SK-N-SH (cell line): ENCODE data around the gene FBXO7. TPM values are rescaled to one million over a fixed set of nuclear protein-coding genes. Genes with fewer than 3 reads are reported as not detected.

Source experiments
- CTCF ChIA-PET: fragments of 300-600, 350-600 bp; formaldehyde crosslinking; extraction: SDS; loops from one replicate; lab custom pipeline; 2021; lab: Yijun Ruan, JAX
- POLR2A ChIA-PET: fragments of 350-600 bp; sonication (Branson Sonifier 250); formaldehyde crosslinking; extraction: SDS; loops from one replicate; lab custom pipeline; 2020; ENCODE audit warnings: antibody characterized with exemption, inconsistent platforms; lab: Yijun Ruan, JAX
- DNase-seq: peaks from one replicate; pipeline ENCODE4 v3.0.0; 2012
- H2AFZ ChIP-seq: fragments of 200-600 bp; sonication (generic); 2 replicates; pipeline ENCODE4 v1.8.1; 2016; ENCODE audit warnings: antibody characterized with exemption, mild to moderate bottlenecking, low read depth
- H3F3A ChIP-seq: fragments of 200-600 bp; sonication (generic); replicated peaks from 2 replicates; pipeline ENCODE3; 2016; ENCODE audit warnings: antibody characterized with exemption, mild to moderate bottlenecking; ENCODE audit not compliant: insufficient read depth
- H3K27ac ChIP-seq, 2 experiments: fragments of 200-500 bp in 1 of 2; fragments of 200-600 bp in 1 of 2; sonication (Bioruptor generic) in 1 of 2; sonication (generic), shearing (Covaris generic) in 1 of 2; 2 replicates each; pipeline versions ENCODE4 v1.5.1 to v1.6.1; 2014 to 2016; ENCODE audit warnings: low read depth in 2 of 2, inconsistent platforms in 1 of 2, low read length in 1 of 2, mild to moderate bottlenecking in 1 of 2, mixed read lengths in 1 of 2
- H3K27me3 ChIP-seq: fragments of 200-600 bp; sonication (generic), shearing (Covaris generic); 2 replicates; pipeline ENCODE4 v1.6.1; 2016; ENCODE audit warnings: mixed run types; ENCODE audit not compliant: insufficient read depth
- H3K36me3 ChIP-seq, 2 experiments: fragments of 200-500 bp in 1 of 2; fragments of 200-600 bp in 1 of 2; sonication (Bioruptor generic) in 1 of 2; sonication (generic) in 1 of 2; replicated peaks in 1 of 2; 2 replicates each; pipeline versions ENCODE3 to v1.5.1; 2014 to 2016; ENCODE audit warnings: low read length in 1 of 2, mild to moderate bottlenecking in 1 of 2; ENCODE audit not compliant: insufficient read depth in 2 of 2, control insufficient read depth in 1 of 2
- H3K4me1 ChIP-seq, 2 experiments: fragments of 200-500 bp in 1 of 2; fragments of 200-600 bp in 1 of 2; sonication (Bioruptor generic) in 1 of 2; sonication (generic), shearing (Covaris generic) in 1 of 2; 2 replicates each; pipeline versions ENCODE4 v1.5.1 to v1.6.1; 2014 to 2016; ENCODE audit warnings: low read depth in 1 of 2, low read length in 1 of 2, mixed run types in 1 of 2; ENCODE audit not compliant: insufficient read depth in 2 of 2, control insufficient read depth in 1 of 2
- H3K4me2 ChIP-seq: fragments of 200-600 bp; sonication (generic), shearing (Covaris generic); 2 replicates; pipeline ENCODE4 v1.6.1; 2017; ENCODE audit warnings: mixed run types
- H3K4me3 ChIP-seq, 2 experiments: fragments of 200-500 bp in 1 of 2; fragments of 200-600 bp in 1 of 2; sonication (Bioruptor generic) in 1 of 2; sonication (generic), shearing (Covaris generic) in 1 of 2; 2 replicates each; pipeline versions ENCODE4 v1.5.1 to v1.8.1; 2014 to 2016; ENCODE audit warnings: low read depth in 2 of 2, inconsistent platforms in 1 of 2, low read length in 1 of 2, mild to moderate bottlenecking in 1 of 2, mixed read lengths in 1 of 2, moderate library complexity in 1 of 2
- H3K79me2 ChIP-seq: fragments of 200-600 bp; sonication (generic); 2 replicates; pipeline ENCODE4 v1.8.1; 2017; ENCODE audit warnings: mild to moderate bottlenecking; ENCODE audit not compliant: insufficient read depth
- H3K9ac ChIP-seq: fragments of 200-600 bp; sonication (generic); 2 replicates; pipeline ENCODE4 v1.6.1; 2017; ENCODE audit warnings: mixed run types
- H3K9me2 ChIP-seq: fragments of 200-600 bp; sonication (generic); 2 replicates; pipeline ENCODE4 v1.6.1; 2017; ENCODE audit warnings: mixed run types
- H3K9me3 ChIP-seq: fragments of 200-600 bp; sonication (generic); 2 replicates; pipeline ENCODE4 v1.6.1; 2017; ENCODE audit warnings: mixed run types, mild to moderate bottlenecking, moderate library complexity
- H4K20me1 ChIP-seq: fragments of 200-600 bp; sonication (generic); 2 replicates; pipeline ENCODE4 v1.6.1; 2017; ENCODE audit warnings: mild to moderate bottlenecking, mixed run types; ENCODE audit not compliant: insufficient read depth
- CTCF ChIP-seq: fragments of 200-600 bp; sonication (generic); IDR thresholded peaks from 2 replicates; pipeline ENCODE4 v1.6.1; 2017; ENCODE audit warnings: antibody characterized with exemption, mild to moderate bottlenecking, moderate library complexity
- EP300 ChIP-seq, 2 experiments: IDR thresholded peaks; 2 replicates each; pipeline versions ENCODE4 v1.4.0 to v1.6.1; 2012; ENCODE audit warnings: borderline replicate concordance in 1 of 2, low read depth in 1 of 2, low read length in 1 of 2
- EZH2phosphoT487 ChIP-seq: fragments of 200-600 bp; sonication (generic); IDR thresholded peaks from 2 replicates; pipeline ENCODE4 v1.6.1; 2017; ENCODE audit warnings: low read depth, mixed run types, mild to moderate bottlenecking, antibody characterized with exemption, moderate library complexity, borderline replicate concordance
- FOSL2 ChIP-seq: IDR thresholded peaks from 2 replicates; pipeline ENCODE4 v1.4.0; 2012; ENCODE audit warnings: low read depth, mild to moderate bottlenecking, moderate library complexity, borderline replicate concordance
- JUND ChIP-seq: IDR thresholded peaks from 2 replicates; pipeline ENCODE4 v1.4.0; 2012
- MAX ChIP-seq: IDR thresholded peaks from 2 replicates; pipeline ENCODE4 v1.4.0; 2012; ENCODE audit warnings: low read depth
- MEF2A ChIP-seq: IDR thresholded peaks from 2 replicates; pipeline ENCODE4 v1.4.0; 2012; ENCODE audit warnings: low read depth, borderline replicate concordance
- MXI1 ChIP-seq: IDR thresholded peaks from 2 replicates; pipeline ENCODE4 v1.6.1; 2012; ENCODE audit warnings: mild to moderate bottlenecking, low read depth, low read length, improper control_type of control experiment
- NFIC ChIP-seq: IDR thresholded peaks from 2 replicates; pipeline ENCODE4 v1.4.0; 2012; ENCODE audit warnings: borderline replicate concordance
- PBX3 ChIP-seq: IDR thresholded peaks from 2 replicates; pipeline ENCODE4; 2012
- RAD21 ChIP-seq: IDR thresholded peaks from 2 replicates; pipeline ENCODE4 v1.6.1; 2012; ENCODE audit warnings: mild to moderate bottlenecking, low read length
- RCOR1 ChIP-seq: fragments of 150-350 bp; IDR thresholded peaks from 2 replicates; pipeline ENCODE4 v1.6.1; 2017; ENCODE audit warnings: antibody characterized with exemption, low read length
- RFX5 ChIP-seq: IDR thresholded peaks from 2 replicates; pipeline ENCODE4 v1.6.1; 2012; ENCODE audit warnings: mild to moderate bottlenecking, improper control_type of control experiment, low read length
- SMC3 ChIP-seq: IDR thresholded peaks from 2 replicates; pipeline ENCODE4 v1.6.1; 2012; ENCODE audit warnings: low read depth, low read length, improper control_type of control experiment
- TAF1 ChIP-seq: IDR thresholded peaks from 2 replicates; pipeline ENCODE4 v1.6.1; 2012; ENCODE audit warnings: low read depth, mild to moderate bottlenecking, low read length, moderate library complexity, borderline replicate concordance
- TCF12 ChIP-seq: IDR thresholded peaks from 2 replicates; pipeline ENCODE4 v1.4.0; 2012
- WGBS: methylation state at CpG from one replicate; pipeline ENCODE4 v1.1.6; 2017; ENCODE audit warnings: low lambda C conversion rate; 5-methylcytosine and 5-hydroxymethylcytosine counted together
- polyA plus RNA-seq, 3 experiments: library from polyadenylated mRNA; depleted of rRNA; stranded (reverse); fragments of >200 nt; gene quantifications; 2 replicates each; pipeline ENCODE4 v1.2.3, GENCODE V29; 2012

The FBXO7 gene
- polyA plus RNA-seq, 1 of the 3 experiments (the other 2 are of a cell fraction): 77.3 TPM

- Histone ChIP-seq H3K4me1 (peaks cover 5 to 22% of the 10 kb centered on the region in 2 experiments; a peak in 3 of 4 replicates), H3K4me2 (peak overlapping the region; percentile 23; the same call in 1 of the 2 replicates), H3K27ac (peak overlapping the region; percentile 52 to 93; a peak in 3 of 4 replicates), H3K9ac (no peak overlapping the region), H3K36me3 (no peaks in the 10 kb centered on the region), H3K27me3 (no peaks in the 10 kb centered on the region), H2AFZ (peak overlapping the region; percentile 61; the same call in 1 of the 2 replicates), H3K9me2 (no peaks in the 10 kb centered on the region), H3K9me3 (no peaks in the 10 kb centered on the region), H4K20me1 (no peaks in the 10 kb centered on the region), H3F3A (peaks cover 13% of the 10 kb centered on the region), H3K4me3 (no peak overlapping the region), H3K79me2 (peaks cover 3% of the 10 kb centered on the region; the same call in 1 of the 2 replicates)
- WGBS: 16% methylated on average over 6 of the region's 6 CpGs
- ChIA-PET POLR2A (interaction anchor here (0.9 to 1.6 kb wide), 3 partner anchors 58 to 411 kb away, joined by 3 to 6 read pairs (median 4); partner anchors contain the start of gene RTCB), CTCF (interaction anchor here (0.6 to 2.5 kb wide), 12 partner anchors 8 to 493 kb away, joined by 3 to 10 read pairs (median 4); partner anchors contain the start of gene RTCB)
- TF ChIP-seq TAF1 (no peak), JUND (peak; percentile 34; the same call in 1 of the 2 replicates), RCOR1 (peak; percentile 82), NFIC (no peak), MXI1 (peak; percentile 41; the same call in 1 of the 2 replicates), PBX3 (peak; percentile 38), EP300 (IDR thresholded peaks at IDR 0.05; ENCODE audit: borderline replicate concordance in 1 of 2, low read depth in 1 of 2, low read length in 1 of 2) (peak in 1 of 2 experiments; percentile 82; a peak in 2 of 4 replicates), FOSL2 (peak; percentile 75; the same call in 1 of the 2 replicates), MEF2A (no peak), TCF12 (peak; percentile 55), MAX (no peak)
- peak; percentile 74 for DNase-seq
Measured at GRCh38 chr22:32469799-32470212, 4.8 kb upstream of the FBXO7 start.

GRCh38 chr22:32473388-32473952 is 1.1 kb upstream of the FBXO7 start:
- no peaks in the 10 kb centered on the region for H3K9me2 ChIP-seq
- TF ChIP-seq SMC3: peak; percentile 50
- peak; percentile 81 for TF ChIP-seq CTCF
- no peak for TF ChIP-seq RFX5
- TF ChIP-seq RAD21: peak; percentile 86
- peak; percentile 65; the same call in 1 of the 2 replicates for TF ChIP-seq MXI1
- TF ChIP-seq EZH2phosphoT487: no peak
- 0 out of 2 replicates have a peak, but pooled peaks have one; percentile 23 for TF ChIP-seq RCOR1
- TF ChIP-seq, all 33 proteins: peak for 5
- H3K9me3 ChIP-seq: no peaks in the 10 kb centered on the region
- H3K4me3 ChIP-seq: peak overlapping the region in 1 of 2 experiments; percentile 71; a peak in 2 of 4 replicates
- POLR2A ChIA-PET: interaction anchor here (0.6 to 2.5 kb wide), 2 partner anchors 61 to 137 kb away, joined by 4 to 13 read pairs; partner anchors contain the start of gene RTCB
- H3K79me2 ChIP-seq: peaks cover 40% of the 10 kb centered on the region
- H3K27ac ChIP-seq: peak overlapping the region; percentile 93 to 95; a peak in 2 of 4 replicates
- peaks cover 30% of the 10 kb centered on the region for H4K20me1 ChIP-seq
- peaks cover 12 to 30% of the 10 kb centered on the region in 2 experiments; a peak in 3 of 4 replicates for H3K4me1 ChIP-seq
- peak overlapping the region; percentile 93; the same call in 1 of the 2 replicates for H2AFZ ChIP-seq
- peaks cover 24% of the 10 kb centered on the region for H3F3A ChIP-seq
- CTCF ChIA-PET: interaction anchor here (0.6 to 6.8 kb wide), 33 partner anchors 8 to 542 kb away, joined by 3 to 75 read pairs (median 4); partner anchors contain the start of genes RFPL2 and RTCB
- WGBS: 31% methylated on average over 6 of the region's 6 CpGs
- peak overlapping the region; percentile 84 for H3K4me2 ChIP-seq
- H3K9ac ChIP-seq: peak overlapping the region; percentile 96; the same call in 1 of the 2 replicates
- DNase-seq: peak; percentile 61
- no peaks in the 10 kb centered on the region for H3K36me3 ChIP-seq
- no peaks in the 10 kb centered on the region for H3K27me3 ChIP-seq
